Heart right ventricle (tissue), 16 donors: ENCODE data around the gene TNPO2. TPM values are rescaled to one million over a fixed set of nuclear protein-coding genes. Genes with fewer than 3 reads are reported as not detected.

Experiments
- ATAC-seq, 8 donors: fragments of 200-7000 bp; cut with Tn5 transposase; one replicate each; pipeline ENCODE4 v1.9.1; 2020; ENCODE audit warnings: mild to moderate bottlenecking in 8 of 8, moderate library complexity in 8 of 8, moderate number of reproducible peaks in 1 of 8
- DNase-seq, 2 donors: peaks; one replicate each; pipeline ENCODE4 v3.0.0-alpha.2; 2020
- H3K27ac ChIP-seq, 10 donors: fragments of 200-600 bp; sonication (generic) in 2 of 10; one replicate each; pipeline versions ENCODE4 v1.5.0 to v1.8.0; 2020 to 2022; ENCODE audit warnings: mild to moderate bottlenecking in 3 of 10
- H3K27me3 ChIP-seq, 7 donors: fragments of 200-600 bp; one replicate each; pipeline ENCODE4 v1.8.0; 2021 to 2022; ENCODE audit warnings: mild to moderate bottlenecking in 2 of 7
- H3K36me3 ChIP-seq, 9 donors: fragments of 200-600 bp; sonication (generic) in 1 of 9; one replicate each; pipeline versions ENCODE4 v1.5.0 to v1.8.0; 2020 to 2022; ENCODE audit warnings: mild to moderate bottlenecking in 2 of 9
- H3K4me1 ChIP-seq, 9 donors: fragments of 200-600 bp; sonication (generic) in 1 of 9; one replicate each; pipeline versions ENCODE4 v1.5.0 to v1.8.0; 2020 to 2022; ENCODE audit warnings: mild to moderate bottlenecking in 4 of 9
- H3K4me3 ChIP-seq, 10 donors: fragments of 200-600 bp; sonication (generic) in 2 of 10; one replicate each; pipeline versions ENCODE4 v1.5.0 to v1.8.0; 2020 to 2022; ENCODE audit warnings: mild to moderate bottlenecking in 7 of 10, moderate library complexity in 2 of 10
- H3K9me3 ChIP-seq, 11 donors: fragments of 200-600 bp in 10 of 11; sonication (generic) in 2 of 11; one replicate each; pipeline versions ENCODE4 v1.5.0 to v1.8.0; 2013 to 2022; ENCODE audit warnings: mild to moderate bottlenecking in 2 of 11, control low read depth in 1 of 11, moderate library complexity in 1 of 11
- CTCF ChIP-seq, 9 donors: fragments of 200-600 bp; sonication (generic) in 2 of 9; IDR thresholded peaks; one replicate each; pipeline versions ENCODE4 v1.5.0 to v1.8.0; 2021 to 2022; ENCODE audit warnings: antibody characterized with exemption in 9 of 9, mild to moderate bottlenecking in 5 of 9, moderate library complexity in 1 of 9
- WGBS, 2 donors: extraction: QIAGEN DNeasy Blood & Tissue Kit; methylation state at CpG; one replicate each; pipeline ENCODE4 v1.1.7; 2013; ENCODE audit warnings: inconsistent platforms in 1 of 2; 5-methylcytosine and 5-hydroxymethylcytosine counted together
- intact Hi-C, 10 donors: fragments of 100-400 bp; cut with DNase I; formaldehyde crosslinking; loops; one replicate each; pipeline versions ENCODE4 v1.11.1 to v1.14.2; 2022
- polyA plus RNA-seq, 2 donors: library from polyadenylated mRNA; stranded (reverse); fragments of 200-250 nt; gene quantifications; one replicate each; pipeline ENCODE4 v1.2.3, GENCODE V29; 2013
- total RNA-seq, 10 donors: library from RNA; stranded (reverse); fragmentation: NEBNext Ultra II Directional in 3 of 10; extraction: Animal tissue kit (Norgen Biotek cat#: 25700) in 3 of 10; gene quantifications; one replicate each; pipeline versions ENCODE4 v1.2.1 to v1.2.4, GENCODE V29; 2021 to 2023
- donor health status: Arrhythmogenic right ventricular cardiomyopathy.
- donor health status: ischemic (EF 13 %, LVEDD 7.1; RV severe dilation, severe dysfunction).
- donor health status: healthy with polysubstance abuse.
- donor health status: DM: no; HTN: yes; CAD: no.
- donor health status: DM: no; HTN: no; CAD: no.
- donor health status: ischemic (EF 25% LVEDD 6.9; RV normal size, moderate dysfunction).
- donor health status: ischemic (EF 25% LVEDD 5.7; RV mildly dilated, moderate dysfunction).
- donor health status: healthy.
- donor health status: DM: yes; HTN: yes; CAD: no.
- donor health status: Ischemic cardiomyopathy.
- donor health status: ischemic (EF 35%, LVEDD 5.7; RV mildly dilated, moderate dysfunction).
- donor health status: nonischemic (EF 11% LVEDD 7.7; RV severe dilation, severe dysfunction).
- donor health status: DM: yes; HTN: yes; CAD: no.
- donor health status: PGD.
- donor health status: ischemic (EF 29% LVEDD 5.4; RV normal size, mild dysfunction).
- donor health status: nonischemic (EF 23%, LVEDD 6.1; RV moderate dilation, normal function).

TNPO2 gene
- total and polyA plus RNA-seq, 12 donors = 17.3 to 51.1 (median 40.7) TPM

DNA sequence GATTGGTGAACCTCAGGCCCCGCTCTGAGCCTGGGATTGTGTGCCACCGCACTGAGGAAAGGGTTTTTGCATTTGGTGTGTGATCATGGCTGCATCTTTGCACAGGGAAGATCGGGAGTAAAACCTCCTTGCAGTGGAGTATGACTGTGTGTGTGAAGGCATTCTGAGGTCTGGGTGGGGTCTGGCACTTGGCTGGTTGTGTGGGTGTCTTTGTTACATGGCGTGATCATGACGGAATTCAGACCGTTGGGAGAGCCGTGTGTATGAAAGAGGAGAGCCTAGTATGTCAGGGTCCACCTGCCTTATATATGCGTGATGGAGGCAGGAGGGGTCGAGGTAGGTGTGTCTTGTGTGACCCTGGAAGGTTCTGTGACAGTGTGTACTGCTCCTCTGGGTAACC lies 27.1 kb upstream of the TNPO2 start:
- Histone ChIP-seq H3K4me3 (no peak overlapping the region), H3K9me3 (peaks cover 0 to 9% (median 0%) of the 10 kb centered on the region in 11 donors), H3K36me3 (peaks cover 0 to 27% (median 19%) of the 10 kb centered on the region in 9 donors), H3K27me3 (peaks cover 0 to 50% (median 29%) of the 10 kb centered on the region in 7 donors), H3K27ac (no peak overlapping the region), H3K4me1 (no peaks in the 10 kb centered on the region)
- ATAC-seq = no peak
- intact Hi-C loops = loop anchor here in 1 of 10 donors (1.0 kb wide), 1 partner anchor 10 kb away; no protein-coding TSS in a partner anchor
- 60 to 73% methylated on average over 9 of the region's 9 CpGs for WGBS, 2 donors
- no peak for DNase-seq
- TF ChIP-seq CTCF (IDR thresholded peaks at IDR 0.05) = no peak

DNA sequence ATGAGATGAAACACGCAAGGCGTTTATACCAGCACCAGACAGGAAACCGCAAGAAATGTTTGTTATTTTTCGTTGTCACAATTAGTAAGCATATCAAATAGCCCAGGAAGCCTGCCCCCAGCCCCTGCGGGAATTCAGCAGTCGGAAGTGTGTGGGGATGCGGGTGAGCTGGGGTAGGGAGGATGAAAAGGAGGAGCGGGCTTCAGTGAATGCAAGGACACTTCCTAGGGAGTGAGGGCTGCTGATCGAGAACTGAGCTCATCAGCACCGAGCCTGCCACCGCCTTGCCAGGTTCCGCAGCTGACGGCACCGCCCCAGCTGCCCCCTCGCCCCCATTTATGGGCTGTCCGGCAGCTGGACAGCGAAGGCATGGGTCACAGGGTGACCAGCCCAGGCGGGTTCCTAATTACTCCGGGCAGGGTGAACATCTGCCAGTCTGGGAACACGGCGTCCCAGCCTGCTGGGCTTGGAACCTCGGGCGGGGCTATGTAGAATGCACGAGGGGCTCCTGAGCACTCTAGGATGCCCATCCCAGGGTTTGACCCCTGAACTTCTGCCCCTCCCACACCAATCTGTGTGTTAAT lies 26.3 kb upstream of the TNPO2 start:
- no peaks in the 10 kb centered on the region for H3K4me1 ChIP-seq
- H3K36me3 ChIP-seq = peaks cover 0 to 35% (median 27%) of the 10 kb centered on the region in 9 donors
- WGBS, 2 donors = 37 to 40% methylated on average over 24 of the region's 24 CpGs
- peaks cover 0 to 50% (median 29%) of the 10 kb centered on the region in 7 donors for H3K27me3 ChIP-seq
- intact Hi-C loops = loop anchor here in 1 of 10 donors (1.0 kb wide), 1 partner anchor 11 kb away; no protein-coding TSS in a partner anchor
- ATAC-seq (no peak), DNase-seq (no peak)
- peaks cover 0 to 9% (median 0%) of the 10 kb centered on the region in 11 donors for H3K9me3 ChIP-seq
- H3K27ac ChIP-seq = no peak overlapping the region
- no peak overlapping the region for H3K4me3 ChIP-seq
- TF ChIP-seq CTCF (IDR thresholded peaks at IDR 0.05) = no peak

- Histone ChIP-seq H3K36me3 (peaks cover 0 to 45% (median 35%) of the 10 kb centered on the region in 9 donors), H3K27ac (no peak overlapping the region), H3K9me3 (peaks cover 0 to 9% (median 0%) of the 10 kb centered on the region in 11 donors), H3K4me3 (no peak overlapping the region), H3K27me3 (peaks cover 0 to 41% (median 23%) of the 10 kb centered on the region in 7 donors), H3K4me1 (no peaks in the 10 kb centered on the region)
- no peak for DNase-seq
- WGBS, 2 donors = 61 to 65% methylated on average over 6 of the region's 6 CpGs
- intact Hi-C loops = no loop called here
- no peak for ATAC-seq
- no peak for TF ChIP-seq CTCF (IDR thresholded peaks at IDR 0.05)
These were observed 24.8 kb upstream of the TNPO2 start for GRCh38 chr19:12748489-12748888.

- intact Hi-C loops = no loop called here
- Histone ChIP-seq H3K4me3 (no peak overlapping the region), H3K27me3 (peaks cover 0 to 14% (median 10%) of the 10 kb centered on the region in 7 donors), H3K27ac (no peak overlapping the region), H3K4me1 (no peaks in the 10 kb centered on the region), H3K9me3 (peaks cover 0 to 9% (median 0%) of the 10 kb centered on the region in 11 donors), H3K36me3 (peaks cover 0 to 77% (median 35%) of the 10 kb centered on the region in 9 donors)
- TF ChIP-seq CTCF (IDR thresholded peaks at IDR 0.05) = no peak
- WGBS, 2 donors = 84 to 90% methylated on average over 22 of the region's 22 CpGs
- ATAC-seq (no peak), DNase-seq (no peak)
These were observed 21.6 kb upstream of the TNPO2 start for GRCh38 chr19:12745166-12745897.
